SHP77 treated with DMSO at 0.1 percent for 48 hours (cell line): Measurements from ENCODE around the gene AATK.

ENCODE experiments used
- DNase-seq: peaks from one replicate; lab custom pipeline; 2025; lab: John Stamatoyannopoulos, UW

Gene AATK

DNA sequence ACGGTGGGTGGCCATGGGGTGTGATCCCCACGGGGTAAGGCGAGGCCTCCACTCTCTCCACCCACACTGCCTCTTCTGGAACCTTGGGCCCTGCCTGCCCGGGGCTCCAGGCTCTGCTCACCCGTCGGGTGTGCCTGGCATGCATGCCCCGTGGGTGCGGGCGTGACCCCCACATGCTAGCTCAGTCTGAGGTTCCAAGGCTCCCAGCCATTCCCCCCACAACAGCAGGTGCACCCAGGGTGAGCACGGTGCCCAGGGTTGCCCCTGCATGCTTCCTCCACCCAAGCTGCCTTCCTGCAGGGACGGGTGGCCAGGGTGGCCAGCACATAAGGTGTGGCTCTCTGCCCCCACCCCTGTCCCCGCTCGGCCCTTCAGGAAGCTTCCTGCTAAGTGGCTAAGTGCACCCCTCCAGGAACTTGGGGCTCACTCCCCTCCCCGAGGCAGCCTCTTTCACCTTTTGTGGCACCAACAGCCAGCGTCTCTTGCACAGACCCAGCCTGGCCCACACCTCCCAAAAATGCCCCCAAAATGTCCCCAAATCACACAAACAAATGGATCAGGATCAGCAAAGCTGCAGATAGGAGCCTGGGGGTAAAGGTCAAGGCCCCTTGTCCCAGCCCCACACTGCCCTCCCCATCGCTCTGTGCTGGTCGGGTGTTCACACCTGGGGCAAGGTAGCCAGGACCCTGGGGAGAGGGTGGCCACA, 22.2 kb downstream of the AATK start:
- DNase-seq, result no peak

DNA sequence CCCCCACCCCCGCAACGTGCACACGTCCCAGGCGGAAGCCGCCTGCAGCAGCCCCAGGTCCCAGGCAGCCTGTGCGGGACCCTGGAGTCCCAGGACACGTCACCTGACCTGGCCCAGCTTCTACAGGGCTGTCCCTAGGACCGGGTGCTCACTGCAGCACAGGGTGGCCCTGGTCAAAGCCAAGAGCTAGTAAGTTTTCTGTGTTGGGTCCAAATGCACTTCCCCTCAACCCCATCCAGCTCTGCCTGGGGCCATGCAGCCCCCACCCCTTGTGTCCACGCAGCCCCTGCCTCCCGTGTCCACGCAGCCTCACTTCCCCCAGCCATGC, 22.9 kb downstream of the AATK start:
- no peak for DNase-seq

DNA sequence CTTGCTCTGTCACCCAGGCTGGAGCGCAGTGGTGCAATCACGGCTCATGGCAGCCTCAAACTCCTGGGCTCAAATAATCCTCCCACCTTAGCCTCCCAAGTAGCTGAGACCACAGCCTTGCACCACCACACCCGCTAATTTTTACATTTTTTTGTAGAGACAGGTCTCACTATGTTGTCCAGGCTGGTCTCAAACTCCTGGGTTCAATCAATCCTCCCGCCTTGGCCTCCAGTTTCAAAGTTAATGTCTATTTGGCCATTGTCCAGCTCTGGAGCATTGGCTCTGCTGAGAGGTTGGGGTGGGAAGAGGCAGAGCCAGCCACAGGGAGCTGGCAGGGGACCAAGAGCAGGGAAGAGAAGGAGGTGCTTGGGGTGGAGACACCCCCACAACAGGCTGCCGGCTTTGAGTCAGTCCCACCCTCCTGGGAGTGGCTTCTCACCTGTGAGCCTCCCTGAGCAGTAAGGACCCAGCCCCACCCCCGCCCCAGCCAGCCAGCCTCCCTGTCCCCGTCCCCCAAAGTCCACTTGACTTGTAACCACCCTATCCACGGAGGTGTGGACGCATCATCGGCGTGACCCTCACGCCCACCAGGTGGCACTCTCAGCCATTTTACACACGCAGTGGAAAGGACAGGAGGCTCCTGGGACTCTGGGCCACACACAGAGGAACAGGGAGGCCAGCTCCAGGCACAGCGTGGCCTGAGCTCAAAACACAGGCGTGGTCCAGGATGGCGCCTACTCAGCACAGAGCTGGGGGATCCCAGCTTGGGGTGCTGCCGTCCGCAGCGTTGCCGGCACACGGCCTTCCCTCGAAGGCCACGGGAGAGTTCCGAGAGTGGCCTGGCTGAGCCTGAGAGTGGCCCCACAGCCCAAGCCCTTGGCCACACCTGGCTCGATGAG, 23.5 kb downstream of the AATK start:
- peak; percentile 53 for DNase-seq

DNA sequence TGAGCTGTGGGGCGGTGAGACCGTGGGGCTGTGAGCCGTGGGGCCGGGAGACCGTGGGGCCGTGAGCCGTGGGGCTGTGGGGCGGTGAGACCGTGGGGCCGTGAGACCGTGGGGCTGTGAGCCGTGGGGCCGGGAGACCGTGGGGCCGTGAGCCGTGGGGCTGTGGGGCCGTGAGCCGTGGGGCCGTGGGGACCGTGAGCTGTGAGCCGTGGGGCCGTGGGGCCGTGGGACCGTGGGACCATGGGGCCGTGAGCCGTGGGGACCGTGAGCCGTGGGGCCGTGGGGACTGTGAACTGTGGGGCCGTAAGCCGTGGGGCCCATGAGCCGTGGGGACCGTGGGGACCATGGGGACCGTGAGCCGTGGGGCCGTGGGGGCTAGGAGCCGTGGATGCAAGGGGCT, 25.3 kb downstream of the AATK start:
- DNase-seq, result no peak

DNA sequence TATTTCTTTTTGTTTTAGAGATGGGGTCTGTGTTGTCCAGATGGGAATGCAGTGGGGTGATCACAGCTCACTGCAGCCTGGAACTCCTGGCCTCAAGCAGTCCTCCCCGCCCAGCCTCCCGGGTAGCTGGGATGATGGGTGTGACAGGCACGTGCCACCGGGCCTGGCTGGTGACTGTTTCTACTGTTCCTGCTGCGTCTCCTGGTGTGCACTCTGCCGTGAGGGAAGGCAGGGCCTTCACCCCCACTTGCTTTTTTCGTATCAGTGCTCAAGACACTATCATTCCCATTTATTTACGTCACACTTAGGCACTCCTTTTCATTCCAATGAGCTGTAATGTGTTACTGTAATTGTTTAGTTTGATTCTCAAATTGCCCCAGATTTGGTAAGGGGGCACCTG, 26.0 kb downstream of the AATK start:
- DNase-seq, result no peak

DNA sequence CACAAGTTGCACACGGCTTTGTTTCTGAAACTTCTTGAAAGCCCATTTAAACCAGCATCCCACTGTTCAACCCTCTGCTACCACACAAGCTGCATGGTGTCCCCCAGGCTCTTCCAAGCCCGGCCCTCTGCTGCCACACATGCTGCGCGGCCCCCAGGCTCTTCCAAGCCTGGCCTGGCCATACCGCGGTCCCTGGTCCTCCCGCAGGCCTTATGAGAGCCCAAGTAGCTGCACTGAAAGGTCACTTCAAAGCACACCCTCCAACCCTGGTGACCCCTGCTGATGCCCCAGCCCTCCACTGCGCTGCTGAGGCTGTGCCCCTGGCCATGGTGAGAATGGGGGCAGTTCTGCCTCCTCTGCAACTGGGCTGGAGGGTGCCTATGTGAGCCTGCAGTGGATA, 26.6 kb downstream of the AATK start:
- no peak for DNase-seq

DNA sequence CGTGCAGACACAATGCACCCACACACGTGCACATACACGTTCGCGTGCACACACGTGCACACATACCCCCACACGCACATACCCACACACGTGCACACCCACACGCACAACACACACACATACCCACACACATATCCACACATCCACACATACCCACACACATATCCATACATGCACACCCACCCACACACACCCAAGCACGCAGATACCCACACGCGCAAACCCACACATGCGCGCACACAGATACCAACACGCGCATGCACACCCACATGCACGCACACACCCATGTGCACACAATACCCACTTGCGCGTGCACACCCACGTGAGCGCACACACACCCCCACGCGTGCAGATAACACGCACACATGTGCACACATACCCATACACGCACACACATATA, 27.5 kb downstream of the AATK start:
- no peak for DNase-seq

DNA sequence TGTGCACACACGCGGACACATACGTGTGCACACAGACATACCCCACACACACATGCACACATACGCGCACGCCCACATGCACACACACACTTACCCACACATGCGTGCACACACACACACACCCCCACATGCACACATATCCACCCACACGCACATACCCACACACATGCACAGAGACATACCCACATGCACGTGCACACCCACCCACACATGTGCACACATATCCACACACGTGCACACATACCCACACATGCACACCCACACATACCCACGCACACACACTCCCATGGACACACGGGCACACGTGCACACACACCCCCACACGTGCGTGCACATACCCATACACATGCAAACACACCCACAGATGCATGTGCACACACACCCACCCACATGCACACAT, 27.9 kb downstream of the AATK start:
- no peak for DNase-seq

DNA sequence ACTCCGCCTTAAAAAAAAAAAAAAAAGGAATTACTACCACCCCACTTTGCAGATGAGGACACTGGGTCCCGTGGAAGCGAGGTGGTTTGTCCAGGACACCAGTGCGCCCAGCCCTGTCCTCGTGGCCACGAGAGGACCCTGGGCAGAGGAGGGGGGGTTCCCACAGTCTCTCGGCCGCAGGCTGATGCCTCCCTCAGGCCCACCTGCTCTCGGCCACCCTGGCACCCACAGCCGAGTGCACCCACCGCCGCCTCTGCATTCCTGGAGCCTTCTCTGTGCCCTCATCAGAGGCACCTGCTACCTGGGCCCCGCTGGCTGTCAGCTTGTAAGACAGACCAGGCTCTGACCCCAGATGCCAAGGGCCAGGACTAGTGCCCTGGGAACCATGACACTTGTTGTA, 28.8 kb downstream of the AATK start:
- no peak for DNase-seq

DNA sequence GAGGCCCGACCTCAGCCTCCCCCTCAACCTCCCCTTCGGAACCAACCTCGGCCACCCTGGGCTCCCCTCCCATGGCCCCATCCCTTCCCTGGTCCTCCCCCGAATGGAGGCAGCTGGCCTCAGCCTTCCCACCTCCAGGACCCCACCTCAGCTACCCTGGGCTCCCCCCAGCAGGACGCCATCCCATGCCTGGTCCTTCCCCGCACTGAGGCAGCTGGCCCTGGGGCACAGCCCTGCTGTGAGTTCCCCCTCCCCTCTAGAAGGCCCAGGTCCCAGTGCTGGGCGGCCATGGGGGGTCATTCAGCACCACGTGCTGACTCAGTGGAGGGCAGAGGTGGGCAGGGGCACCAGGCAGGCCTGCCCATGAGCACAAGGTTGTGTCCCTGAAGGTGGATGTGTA, 29.7 kb downstream of the AATK start:
- no peak for DNase-seq

DNA sequence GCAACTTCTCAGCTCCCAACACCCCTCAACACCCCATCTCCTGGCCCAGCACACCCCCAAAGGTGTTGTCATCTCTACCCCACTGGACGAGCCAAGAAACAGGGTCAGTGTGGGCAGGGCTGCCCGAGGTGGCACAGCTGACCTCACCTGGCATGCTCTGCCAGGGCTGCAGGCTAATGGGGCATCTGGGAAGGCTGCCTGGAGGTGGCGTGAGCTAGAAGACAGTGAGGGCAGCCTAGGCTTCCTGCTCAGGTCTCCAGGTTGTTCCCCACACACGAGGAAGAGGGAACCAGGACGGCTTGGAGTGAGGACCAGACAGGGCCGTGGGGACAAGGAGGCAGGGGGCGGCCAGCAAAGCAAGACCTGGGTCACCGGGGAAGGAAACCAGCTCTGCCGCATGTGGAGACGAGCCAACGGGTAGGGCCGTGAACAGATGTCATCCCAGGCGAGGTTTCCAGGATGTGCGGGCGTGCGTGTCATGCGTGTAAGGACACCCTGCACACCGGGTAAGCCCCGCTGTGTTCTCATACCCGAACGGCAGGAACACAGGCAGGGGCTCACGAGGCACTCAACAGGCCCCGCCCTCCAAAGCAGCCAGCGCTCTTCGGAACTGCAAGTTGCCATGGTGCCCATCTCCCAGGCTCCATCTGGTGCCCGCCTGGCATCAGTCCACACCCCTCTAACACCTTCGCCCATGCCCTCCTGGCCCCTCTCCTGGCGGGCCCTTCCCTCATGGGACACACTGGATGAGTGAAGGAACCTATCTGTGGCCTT, 30.3 kb downstream of the AATK start:
- peak; percentile 30 for DNase-seq

DNA sequence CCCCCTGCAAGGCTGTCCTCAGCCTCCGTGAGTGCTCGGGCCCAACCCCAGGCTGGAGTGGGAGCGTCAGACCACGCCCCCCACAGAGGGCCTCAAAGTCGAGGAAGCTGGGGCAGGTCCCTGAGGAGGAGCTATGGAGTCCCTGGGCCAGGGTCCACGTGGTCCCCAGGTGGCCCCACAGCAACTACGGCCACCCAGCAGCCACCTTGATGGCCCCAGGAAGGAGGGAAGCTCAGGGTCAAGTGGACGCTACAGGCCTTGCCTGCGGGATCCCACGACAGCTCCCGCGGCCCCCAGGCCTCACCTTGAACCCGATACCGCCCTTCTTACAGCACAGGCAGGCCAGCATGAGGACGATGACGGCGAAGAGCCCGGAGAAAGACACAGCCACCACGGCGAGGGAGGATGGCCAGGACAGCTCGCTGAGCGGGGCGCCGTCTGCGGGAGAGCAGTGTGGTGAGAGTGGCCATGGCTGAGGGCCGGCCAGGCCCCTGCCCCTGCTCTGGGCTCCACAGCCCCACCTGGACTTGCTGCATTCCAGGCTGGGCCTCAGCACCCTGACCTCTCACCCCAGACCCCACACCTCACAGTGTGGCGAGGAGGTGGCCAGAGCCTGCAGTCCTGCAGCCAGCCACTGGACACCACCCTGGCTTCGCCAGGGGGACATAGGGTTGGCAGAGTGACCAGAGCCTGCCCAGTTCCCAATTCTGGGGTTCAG, 31.8 kb downstream of the AATK start:
- DNase-seq, result no peak

DNA sequence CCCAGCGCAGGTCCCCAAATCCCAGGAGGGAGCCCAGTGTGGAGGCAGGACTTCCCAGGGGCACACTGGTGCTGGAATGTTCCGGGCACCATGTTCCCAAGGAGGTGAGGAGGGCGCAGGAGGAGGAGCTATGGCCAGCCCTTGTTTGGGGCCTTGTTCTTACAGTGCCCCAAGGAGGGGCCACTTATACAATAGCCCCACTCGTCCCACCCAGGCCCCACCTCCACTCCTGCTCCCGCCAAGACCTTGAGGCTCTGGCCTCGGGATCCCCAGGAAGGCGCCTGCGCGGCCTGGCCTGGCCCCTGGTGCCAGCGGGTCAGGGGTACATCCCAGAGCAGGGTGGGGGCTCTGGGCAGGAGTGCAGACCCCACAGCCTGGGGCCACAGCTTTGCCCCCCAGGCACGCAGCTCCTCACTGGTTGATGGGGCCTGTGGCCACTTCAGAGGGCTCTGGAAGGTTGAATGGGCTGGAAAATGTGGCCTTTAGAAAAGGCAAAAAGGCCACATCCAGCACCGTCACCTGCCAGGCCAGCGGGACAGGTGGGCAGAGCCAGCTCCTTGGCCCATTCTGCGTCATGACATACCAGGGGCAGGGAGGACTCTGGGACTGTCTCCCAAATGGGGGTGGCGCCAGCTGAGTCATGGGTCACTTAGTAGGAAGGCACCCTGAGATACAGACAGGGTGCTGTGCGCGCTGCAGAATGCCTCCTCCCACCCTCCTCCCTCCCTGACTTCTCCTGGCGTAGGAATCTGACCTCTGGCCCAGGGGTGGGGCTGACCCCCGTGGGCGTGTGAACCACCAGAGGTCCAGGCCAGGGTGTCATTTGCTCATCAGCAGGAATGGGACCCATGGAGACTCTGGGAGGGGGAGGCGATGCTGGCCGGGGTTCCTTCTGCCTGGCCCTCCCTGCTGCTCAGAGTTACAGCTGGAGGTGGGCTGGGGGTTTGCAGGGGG, 33.0 kb downstream of the AATK start:
- no peak for DNase-seq

DNA sequence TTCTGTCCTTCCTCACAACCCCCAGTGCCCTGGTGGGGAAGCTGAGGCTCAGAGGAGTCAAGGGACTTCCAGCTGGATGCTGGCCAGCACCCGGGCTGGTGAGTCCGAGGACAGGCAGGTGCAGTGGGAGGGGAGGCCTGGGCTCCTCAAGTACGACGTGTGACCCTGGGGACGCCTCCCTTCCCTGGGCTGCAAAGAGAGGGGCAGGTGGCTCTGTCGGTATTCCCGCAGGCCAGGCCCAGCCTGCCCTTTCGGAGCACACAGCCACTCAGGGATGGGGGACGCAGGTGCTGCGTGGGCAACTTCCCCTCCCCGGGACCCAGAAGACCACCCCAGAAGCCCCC, 33.9 kb downstream of the AATK start:
- peak; percentile 23 for DNase-seq

DNA sequence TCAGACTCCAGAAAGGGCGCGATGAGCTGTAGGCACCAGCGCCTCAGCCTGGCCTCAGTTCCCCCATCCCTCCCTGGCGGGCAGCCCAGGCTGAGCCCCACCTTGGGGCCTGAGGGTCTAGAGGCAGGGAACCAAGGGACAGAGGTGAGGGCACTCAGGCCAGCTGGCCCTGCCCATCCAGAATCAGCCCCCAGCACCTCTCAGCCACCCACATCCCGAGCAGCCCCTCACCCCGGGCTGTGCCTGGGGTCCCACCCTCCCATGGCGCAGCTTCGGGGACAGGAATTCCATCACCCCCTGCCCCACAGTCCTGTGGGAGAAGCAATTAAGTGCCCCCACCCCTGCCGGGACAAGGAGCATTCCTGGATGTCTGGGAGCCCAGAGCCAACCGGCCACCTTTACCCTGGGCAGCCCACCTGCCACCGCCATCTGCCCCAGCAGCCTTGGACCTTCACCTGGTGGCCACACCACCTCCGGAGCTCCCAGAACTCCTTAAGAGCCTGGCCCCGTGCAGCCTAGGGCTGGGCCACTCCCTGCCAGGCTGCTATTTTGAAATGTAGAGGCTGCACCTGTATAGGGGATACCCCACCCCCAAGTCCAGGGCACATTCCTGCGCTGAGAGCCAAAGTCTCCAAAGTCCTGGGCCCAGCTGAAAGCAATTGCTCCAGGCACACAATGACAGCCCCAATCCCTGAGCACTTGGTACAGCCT, 34.4 kb downstream of the AATK start:
- DNase-seq, result no peak

DNA sequence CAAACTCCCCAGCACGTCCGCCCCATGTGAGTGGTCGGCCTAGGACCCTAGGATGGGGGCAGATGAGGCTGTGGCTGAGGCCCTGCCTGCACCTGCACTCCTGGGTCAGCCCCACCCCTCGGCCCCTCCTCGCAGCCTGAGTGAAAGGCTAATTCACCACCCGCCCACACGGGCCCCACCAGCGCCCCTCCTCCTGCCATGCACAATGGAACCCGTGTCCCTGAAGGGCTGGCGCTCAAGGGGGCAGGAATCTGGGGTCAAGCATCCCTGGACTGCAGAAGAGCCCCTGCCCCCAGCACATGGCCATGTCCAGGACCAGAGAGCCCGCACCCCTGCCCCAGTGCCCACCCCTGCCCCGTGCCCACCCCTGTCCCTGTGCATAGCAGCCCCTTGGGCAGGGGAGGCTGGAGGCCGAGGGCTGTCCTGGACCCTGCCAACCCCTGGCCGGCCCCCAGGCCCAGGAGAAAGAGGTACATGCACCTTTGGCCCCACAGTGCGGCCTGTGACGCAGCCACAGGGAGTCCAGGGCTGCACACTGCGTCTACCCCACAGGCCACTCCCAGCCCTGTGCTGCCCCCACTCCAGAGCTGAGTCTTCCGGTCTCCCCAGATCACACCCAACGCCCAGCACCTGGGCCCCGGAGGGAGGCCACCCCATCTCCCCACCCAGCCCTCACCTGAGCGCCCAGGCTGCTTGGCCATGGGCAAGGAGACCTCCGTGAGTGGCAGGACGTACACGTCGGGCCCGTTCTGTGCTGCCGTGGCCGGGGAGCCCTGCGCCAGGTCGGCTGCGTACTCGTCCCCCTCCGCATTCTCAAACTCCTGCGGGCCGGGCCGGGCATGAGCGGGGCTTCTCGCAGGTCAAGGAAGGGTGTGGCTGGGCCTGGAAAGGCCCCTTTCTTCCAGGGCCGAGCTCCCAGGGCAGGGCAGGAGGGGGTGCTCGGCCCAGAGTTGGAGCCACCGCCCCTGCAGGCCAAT, 35.3 kb downstream of the AATK start:
- no peak for DNase-seq

DNA sequence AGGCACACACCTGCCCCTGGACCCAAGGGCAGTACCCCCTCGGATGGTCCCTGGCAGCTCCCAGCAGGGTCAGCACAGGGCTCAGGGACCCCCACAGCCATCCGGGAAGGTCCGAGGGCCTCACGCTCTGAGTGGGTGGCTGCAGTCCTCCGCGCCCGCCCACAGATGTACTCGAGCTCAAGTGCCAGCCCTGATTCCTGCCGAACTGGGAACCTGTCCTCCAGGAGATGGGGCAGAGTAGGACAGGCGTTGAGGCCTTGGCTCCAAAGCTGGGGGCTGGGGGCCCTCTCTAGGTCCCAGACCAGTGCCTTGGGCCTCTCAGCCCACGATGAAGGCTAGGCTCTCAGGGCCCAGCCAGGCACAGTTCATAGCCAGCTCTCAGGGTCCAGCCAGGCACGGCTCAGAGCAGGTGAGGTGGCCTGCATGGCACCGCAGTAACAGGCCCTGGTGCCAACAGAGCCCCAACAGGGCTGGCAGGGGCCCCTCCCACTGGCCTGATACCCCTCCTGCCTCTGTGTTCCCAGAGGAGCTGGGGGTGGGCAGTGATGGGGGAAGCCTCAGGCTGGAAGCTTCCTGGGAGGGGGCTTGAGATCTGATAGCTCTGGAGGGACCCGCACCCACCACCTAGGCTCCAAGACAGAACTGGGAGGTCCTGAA, 36.2 kb downstream of the AATK start:
- DNase-seq, result no peak

DNA sequence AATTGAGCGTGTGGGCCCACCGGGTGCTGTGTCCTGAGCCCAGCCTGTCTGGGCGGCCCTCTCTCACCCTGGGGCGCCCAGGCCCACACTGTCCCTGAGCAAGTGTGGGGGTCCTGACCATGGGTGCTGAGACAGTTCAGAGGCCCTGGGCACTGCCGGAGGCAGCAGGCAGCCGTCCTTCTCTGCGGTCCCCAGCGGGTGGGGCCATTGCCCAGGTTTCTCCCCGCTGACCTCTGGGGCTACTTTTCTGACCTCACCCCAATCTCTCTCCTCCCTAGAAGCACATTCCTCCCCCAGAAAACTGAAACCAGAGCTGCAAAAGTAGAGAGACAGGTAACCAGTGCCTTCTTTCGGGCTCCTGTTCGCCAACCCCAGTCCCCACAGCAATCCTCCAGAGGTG, 36.7 kb downstream of the AATK start:
- no peak for DNase-seq

DNA sequence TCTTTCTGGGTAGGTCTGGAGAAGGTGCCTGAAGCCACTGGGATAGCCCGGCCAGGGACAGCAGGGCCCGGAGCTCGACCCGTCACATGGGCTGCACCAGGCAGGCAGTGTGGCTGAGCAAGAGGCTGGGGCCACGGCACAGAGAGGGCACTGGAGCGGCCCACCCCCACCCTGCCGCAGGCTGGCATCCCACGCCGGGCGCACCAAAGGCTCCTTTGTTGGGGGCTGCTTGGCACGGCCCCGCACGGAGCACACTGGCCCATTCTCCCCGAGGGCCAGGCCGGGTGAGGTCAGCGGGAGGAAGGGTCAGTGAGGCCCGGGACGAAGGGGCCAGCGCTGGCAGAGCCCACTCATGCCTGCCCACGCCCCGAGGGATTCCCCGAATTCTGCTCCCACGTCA, 37.2 kb downstream of the AATK start:
- no peak for DNase-seq
